DMS53 treated with DMSO at 0.1 percent for 48 hours (cell line): ENCODE measurements around the gene TGM4.

ENCODE experiments used
- DNase-seq: peaks from one replicate; lab custom pipeline; 2025; ENCODE audit not compliant: unreplicated experiment; lab: John Stamatoyannopoulos, UW

The TGM4 gene

DNA sequence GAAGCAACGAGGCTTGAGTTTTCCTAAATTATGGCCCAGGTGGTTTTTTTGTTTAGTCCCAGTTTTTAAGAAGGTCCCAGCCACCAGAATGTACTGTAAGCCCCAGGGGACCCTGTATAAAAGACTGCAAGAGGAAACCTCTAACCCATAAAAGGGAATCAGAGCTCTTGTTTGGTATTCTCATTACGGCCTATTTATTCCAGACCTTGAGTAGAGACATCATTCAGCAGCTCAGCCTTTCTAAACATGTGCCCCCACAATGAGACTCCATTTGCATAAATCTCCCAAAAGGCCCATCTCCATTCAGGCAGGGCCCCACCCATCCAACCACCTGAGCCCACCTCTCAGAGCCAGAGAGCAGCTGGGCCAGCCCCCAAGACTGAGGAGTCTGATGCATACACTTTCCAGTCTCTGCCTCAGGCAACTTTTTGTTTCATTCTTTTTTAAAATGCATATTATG is 75.9 kb downstream of the TGM4 start:
- no peak for DNase-seq

DNA sequence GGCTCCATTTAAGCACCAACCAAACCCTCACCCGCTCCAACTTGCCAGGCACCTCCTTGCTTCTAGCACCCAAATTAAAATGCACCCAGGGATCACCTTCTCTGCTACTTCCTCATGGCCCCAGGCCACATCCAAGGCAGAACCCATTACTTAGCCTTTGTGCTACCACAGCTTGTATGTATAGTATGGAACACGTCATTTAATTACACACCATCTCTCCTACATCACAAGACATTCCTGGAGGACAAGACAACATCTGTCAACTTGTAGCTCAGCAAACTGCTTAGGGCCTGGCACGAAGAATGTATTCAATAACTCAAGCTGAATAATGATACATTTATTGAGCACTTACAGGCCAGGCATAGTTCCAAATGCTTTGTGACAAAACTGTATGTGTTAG is 78.3 kb downstream of the TGM4 start:
- no peak for DNase-seq

DNA sequence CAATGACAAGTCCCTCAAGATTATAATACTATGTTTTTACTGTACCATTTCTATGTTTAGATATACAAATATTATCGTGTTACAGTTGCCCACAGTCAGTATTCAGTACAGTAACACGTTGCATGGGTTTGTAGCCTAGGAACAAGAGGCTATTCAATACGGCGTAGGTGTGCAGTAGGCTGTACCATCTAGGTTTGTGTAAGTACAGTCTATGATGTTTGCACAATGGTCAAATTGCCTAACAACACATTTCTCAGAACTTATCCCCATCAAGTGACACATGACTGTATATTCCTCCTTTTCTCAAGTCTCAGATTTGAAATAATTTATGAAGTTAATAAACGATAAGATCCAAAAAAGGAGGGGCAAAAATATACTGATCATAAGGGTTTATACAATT is 79.9 kb downstream of the TGM4 start:
- DNase-seq = no peak

DNA sequence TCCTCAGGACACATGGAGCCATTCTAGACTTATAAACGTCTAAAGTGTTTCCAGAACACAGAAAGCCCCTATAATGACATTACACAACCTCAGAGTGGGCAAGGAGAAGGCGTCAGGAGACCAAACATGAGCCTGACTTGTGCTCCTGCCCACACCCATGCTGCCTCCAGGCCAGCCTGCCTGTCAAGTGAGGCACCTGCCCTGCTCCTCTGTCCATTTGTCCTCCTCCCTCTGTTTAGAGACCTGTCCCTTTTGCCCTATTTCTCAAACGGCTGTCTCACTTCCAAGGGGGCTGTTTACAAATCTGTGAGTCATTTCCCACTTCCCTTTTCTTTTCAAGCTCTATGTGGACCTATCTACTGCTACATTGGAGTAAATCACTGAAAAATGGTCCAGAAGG is 80.6 kb downstream of the TGM4 start:
- DNase-seq = peak; percentile 24

DNA sequence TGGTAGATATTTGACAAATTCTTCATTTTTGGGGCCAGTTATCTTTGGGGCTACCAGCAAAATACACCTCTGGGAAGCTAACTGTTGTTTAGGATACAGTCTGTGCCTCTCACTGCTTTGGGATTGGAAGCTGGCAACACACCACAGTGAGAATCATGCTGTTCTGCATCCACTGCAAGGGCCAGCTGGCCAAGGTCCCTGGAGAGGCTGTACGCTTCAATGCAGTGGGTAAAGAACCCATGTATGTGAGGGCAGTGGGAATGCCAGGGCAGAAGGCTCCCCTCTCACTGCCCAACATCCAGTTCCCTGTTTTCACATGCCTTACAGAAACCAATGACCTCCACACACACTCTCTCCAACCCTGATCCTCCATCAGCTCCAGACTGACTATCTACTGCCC is 81.5 kb downstream of the TGM4 start:
- no peak for DNase-seq

DNA sequence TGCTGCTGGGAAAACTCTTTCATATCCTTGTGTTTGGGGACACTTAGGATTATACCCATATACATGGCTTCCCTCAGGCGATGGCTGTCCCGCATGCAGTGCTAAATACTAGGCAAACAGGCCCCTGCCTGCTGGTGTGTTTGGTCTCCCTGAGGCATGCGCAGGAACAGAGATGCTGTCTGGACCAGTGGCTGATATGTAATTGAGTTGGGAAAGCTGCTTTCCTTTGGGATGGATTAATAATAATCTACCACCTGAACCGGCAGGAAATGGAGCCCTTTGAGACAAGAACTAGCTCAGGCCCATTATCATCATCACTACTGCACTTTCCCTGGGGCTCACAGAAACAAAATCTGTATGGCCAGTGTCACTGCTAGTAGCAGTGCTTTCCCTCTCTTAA is 83.6 kb downstream of the TGM4 start:
- DNase-seq = no peak

DNA sequence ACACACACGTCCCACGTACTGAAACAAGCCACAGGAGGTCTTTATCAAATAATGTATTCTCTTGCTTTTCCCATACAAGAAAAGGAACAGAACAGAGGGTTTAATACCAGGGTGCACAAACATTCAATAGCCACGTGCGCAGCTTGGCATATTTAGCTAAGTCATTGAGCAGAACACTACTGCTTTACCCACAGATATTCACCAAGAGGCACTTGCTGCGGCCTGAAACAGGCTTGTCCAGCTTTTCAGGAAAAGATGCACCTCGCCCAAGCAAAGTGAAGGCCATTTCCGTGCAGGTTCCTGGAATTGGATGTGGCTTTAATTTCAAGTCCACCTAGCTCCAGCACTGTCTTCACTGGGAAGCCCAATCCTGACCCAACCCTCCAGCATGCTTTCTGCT is 84.0 kb downstream of the TGM4 start:
- DNase-seq = no peak

DNA sequence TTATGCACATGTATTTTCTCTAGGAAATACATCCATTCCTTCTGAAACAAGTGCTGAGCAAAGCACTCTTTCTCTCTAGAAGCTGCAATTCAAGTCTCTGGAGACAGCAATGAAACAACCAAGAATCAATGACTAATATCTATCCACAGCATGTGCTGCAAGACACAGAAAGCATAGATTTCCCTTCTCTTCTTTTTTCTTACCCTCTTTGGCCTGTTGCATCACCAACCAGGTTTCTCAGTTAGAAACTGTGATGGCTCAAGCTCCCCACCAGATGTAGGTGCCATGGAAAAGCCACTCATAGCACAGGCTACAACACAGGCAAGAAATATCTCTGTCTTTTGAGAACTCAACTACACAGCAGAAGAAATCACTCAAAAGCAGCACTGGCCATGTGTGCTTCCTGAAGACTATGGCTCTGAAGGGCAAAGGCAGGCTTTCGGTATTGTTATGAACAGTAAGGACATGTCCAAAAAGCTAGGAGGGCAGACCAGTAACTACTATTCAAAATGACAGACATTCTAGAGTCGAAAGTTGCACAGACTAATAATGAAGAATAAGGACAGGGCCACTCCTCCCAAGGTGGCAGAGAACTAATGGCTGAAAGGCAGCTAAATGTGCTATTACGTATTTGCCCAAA is 86.1 kb downstream of the TGM4 start:
- no peak for DNase-seq

DNA sequence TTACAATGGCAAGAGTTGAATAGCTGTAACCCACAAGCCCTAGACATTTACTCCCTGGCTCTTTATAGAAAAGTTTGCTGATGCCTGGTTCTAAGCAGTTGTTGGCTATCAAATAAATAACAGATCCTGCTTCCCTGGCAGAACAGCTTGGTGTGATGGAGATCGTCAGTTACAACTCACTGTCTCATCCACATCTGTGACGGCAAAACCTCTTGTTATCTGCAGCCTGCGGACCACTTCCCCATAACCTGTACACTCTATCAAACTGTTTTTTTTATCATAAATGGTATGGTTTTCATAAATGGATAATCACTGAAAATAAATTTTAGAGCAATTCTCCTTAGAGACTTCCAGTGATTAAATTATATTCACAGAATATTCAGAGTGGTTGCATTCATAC is 87.5 kb downstream of the TGM4 start:
- no peak for DNase-seq

DNA sequence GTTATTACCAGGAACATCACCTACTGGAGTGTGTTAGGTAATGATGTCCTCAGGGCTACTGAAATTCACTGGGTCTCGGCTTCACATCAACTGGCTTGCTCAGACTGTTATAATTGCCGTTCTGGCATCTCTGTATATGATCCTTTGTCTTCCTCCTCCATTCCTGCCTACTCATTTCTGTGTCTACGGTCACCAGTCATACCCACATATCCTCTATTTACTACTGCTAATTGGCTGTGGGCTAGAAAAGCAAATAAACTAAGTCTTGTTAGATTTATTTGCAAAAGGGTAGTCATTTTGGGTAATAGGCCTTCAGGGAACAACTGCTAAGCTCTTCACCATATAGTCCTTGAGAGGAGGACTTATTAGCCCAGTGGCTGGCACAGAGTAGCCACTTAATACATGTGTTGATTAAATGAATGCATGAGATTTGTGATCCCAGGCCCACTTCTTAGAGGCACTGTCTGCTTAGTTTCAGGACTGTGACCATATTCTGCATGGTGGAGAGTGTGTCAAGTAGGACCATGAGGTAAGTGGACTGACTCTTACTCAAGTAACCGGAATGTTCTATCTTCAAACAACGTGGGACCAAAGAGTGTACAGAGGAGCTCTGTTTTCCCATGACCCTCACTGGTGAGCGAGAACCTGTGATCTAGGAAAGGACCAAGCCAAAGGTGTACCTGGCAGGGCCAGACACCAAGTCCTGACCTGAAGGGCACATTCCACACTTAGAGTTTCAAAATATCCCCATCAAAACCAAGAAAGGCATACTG is 88.4 kb downstream of the TGM4 start:
- DNase-seq = no peak

DNA sequence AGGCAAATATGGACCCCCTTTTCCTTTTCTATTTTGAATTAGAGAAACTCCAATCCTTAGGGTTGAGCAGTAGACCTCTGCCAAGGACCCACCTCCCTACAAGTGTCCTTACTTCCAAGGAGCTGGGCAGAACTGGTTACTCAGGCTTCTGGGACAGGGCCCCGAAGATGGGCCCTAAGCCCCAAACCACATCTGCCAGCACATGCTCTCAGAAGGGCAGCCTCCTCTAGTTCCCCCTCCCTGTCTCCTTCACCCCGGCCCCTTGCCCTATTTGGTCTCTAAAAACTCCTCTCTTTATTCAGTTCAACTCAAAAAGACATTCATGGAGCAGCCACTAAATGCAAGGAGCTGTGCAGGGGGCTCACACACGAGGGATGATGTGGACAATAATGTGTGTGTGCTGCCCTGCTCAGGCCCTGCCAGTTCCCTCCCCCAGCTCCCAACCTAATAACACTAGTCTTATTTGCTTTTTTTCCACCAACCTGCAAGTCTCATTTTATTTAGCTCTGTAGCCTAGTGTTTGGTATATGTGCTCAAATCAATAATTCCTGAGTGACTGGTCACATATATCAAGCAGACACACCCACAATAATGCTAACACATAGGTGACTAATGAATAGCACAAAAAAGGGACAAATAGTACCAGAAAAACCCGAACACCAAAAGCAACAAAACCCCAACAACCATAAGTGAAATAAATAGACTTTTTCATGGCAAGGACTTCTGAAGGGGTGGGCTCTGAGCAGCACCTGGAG is 89.3 kb downstream of the TGM4 start:
- no peak for DNase-seq
